ENCODE data around the gene KRTAP1-1.

KRTAP1-1 gene

DNA sequence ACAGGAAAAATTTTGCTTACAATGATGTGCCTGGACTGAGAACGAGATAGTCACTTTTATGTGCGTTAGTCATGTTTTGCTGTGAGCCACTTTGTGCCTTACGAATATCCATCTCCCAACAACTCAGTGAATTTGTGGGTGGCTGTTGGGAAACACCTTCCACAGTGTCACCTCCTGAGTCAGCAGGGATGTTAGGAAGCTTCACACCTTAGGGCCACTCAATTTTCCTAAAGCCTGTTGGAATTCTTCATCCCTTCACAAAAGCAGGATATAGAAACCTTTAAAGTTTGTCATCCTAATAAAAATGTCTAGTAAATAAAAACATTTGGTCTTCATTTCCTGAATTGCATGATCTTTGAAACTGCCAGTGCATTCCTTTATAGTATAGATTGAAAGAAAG is 28.1 kb downstream of the KRTAP1-1 start:
- DNase-seq (ENCODE audit: extremely low read depth, low read depth): no peak
- TF ChIP-seq, protein P1, sequence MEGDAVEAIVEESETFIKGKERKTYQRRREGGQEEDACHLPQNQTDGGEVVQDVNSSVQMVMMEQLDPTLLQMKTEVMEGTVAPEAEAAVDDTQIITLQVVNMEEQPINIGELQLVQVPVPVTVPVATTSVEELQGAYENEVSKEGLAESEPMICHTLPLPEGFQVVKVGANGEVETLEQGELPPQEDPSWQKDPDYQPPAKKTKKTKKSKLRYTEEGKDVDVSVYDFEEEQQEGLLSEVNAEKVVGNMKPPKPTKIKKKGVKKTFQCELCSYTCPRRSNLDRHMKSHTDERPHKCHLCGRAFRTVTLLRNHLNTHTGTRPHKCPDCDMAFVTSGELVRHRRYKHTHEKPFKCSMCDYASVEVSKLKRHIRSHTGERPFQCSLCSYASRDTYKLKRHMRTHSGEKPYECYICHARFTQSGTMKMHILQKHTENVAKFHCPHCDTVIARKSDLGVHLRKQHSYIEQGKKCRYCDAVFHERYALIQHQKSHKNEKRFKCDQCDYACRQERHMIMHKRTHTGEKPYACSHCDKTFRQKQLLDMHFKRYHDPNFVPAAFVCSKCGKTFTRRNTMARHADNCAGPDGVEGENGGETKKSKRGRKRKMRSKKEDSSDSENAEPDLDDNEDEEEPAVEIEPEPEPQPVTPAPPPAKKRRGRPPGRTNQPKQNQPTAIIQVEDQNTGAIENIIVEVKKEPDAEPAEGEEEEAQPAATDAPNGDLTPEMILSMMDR (IDR thresholded peaks at IDR 0.05; ENCODE audit: low read depth, low read length): no peak

DNA sequence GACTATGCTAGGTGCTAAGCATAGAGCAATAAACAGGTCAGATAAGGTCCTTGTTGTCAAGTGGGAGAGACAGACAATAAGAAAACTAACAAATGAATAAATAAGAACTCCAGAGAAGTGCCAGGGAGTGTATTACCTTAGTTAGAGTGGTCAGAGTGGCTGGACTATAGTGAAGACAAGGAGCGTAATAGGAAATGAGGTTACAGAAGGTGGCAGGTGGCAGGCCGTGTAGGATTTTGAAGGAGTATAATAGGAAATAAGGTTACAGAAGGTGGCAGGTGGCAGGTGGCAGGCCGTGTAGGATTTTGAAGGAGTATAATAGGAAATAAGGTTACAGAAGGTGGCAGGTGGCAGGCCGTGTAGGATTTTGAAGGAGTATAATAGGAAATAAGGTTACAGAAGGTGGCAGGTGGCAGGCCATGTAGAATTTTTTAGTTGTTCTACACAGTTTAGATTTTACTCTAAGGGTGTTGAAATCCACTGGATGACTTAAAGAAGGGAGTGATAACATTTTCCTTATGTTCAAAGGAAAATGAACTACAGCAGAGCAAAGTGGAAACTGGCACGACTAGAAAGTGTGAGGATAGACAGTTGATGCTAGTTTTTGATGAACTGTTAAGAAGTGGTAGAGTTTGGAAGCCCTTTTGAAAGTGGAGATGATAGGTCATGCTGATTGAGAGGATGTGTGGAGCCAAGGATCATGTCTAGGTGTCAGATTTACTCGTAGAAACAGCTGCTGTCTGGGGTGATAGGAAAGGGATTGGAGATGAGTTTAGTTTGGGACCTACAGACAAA is 28.7 kb downstream of the KRTAP1-1 start:
- no peak for DNase-seq (ENCODE audit: extremely low read depth, low read depth)
- TF ChIP-seq, protein P1 (IDR thresholded peaks at IDR 0.05; ENCODE audit: low read depth, low read length): no peak

DNA sequence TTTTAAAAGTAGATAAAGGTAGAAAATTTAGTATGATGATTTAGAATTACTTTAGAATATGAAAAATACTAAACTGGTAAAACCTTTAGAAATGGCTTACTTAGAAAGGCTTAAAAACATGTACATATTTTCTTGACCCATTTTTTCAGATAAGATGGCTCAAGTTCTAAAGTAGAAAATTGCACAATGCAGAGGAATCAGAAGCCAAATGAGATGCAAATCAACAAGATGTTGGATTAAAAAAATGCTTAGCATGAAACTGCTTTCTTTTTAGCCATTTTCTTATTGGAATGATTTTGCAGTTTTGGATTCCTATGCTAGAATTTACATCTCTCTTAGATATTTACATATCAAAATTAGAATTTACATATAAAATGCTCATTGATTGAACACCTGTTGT is 30.8 kb downstream of the KRTAP1-1 start:
- TF ChIP-seq, protein P1 (IDR thresholded peaks at IDR 0.05; ENCODE audit: low read depth, low read length): no peak
- DNase-seq (ENCODE audit: extremely low read depth, low read depth): no peak

DNA sequence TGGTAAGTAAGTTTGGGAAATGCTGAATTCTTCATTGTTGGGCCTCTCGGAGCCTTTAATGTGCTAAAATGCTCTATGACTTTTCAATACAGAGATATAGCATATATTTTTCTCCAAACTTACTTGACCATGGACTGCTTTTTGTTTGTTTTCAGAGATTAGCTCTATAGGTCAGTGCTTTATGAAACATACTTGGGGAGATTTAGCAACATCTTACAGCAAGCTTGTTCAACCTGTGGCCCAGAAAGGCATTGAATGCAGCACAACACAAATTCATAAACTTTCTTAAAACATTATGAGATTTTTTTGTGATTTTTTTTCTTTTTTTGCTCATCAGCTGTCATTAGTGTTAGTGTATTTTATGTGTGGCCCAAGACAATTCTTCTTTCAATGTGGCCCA is 31.3 kb downstream of the KRTAP1-1 start:
- DNase-seq (ENCODE audit: extremely low read depth, low read depth): no peak
- TF ChIP-seq, protein P1 (IDR thresholded peaks at IDR 0.05; ENCODE audit: low read depth, low read length): no peak

DNA sequence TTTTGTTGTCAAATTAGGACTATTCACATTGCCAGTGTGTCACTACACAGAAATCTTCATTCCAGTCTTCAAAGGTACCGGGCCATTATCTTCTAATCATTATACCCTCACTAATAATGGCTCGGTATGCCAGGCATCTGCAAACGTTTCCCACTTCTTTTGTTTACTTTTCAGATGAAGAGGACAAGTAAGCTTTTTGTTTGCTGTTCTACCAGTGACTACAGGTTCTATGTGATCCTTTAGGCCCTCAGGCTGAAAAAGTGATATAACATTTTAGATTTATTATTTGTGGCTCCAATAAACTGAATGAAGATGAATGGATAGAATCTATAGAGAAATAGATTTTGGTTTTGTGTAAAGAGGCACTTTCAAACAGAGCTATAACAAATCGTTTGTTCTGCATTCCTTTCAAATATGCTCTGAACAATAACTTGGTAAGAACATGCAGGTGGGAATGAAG is 31.9 kb downstream of the KRTAP1-1 start:
- TF ChIP-seq, protein P1 (IDR thresholded peaks at IDR 0.05; ENCODE audit: low read depth, low read length): no peak
- DNase-seq (ENCODE audit: extremely low read depth, low read depth): no peak

DNA sequence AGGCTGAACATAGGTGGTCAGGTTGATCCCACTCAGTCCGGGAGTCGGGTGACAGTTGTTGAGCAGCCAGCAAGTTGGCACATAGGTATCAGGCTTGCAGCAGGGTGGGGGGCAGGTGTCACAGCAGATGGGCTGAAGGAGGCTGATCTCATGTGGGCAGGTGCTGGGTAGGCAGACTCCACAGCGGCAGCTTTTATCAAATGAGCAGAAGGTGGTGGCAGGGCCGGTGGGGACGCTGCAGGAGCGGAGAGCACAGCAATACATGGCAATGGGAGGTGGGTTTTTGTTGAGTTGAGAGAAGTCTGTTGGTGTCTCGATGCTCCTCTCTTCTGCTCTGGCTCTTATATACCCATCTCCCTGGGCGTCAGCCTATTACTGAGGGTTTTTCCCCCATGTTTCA is 32.4 kb downstream of the KRTAP1-1 start, which contains the start of gene KRTAP3-1:
KRTAP3-1 (minus strand) TSS at position 318 of the 400 bp plus-strand sequence; CDS start at position 264, 54 bp downstream.
- TF ChIP-seq, protein P1 (IDR thresholded peaks at IDR 0.05; ENCODE audit: low read depth, low read length): no peak
- DNase-seq (ENCODE audit: extremely low read depth, low read depth): no peak

DNA sequence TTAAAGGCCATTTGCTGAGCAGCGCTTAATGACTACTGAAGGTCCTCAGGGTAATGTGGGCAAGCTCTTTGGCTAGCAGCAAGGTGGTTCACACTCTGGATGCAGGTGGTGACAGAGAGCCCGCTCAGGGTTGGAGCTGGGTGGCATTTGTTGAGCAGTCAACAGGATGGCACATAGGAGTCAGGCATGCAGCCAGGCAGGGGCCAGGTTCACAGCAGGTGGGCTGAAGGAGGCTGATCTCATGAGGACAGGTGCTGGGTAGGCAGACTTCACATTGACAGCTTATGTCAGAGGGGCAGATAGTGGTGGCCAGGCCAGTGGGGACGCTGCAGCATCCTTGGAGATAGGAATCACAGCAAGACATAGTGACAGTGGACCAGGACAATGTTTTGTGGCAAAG is 36.9 kb downstream of the KRTAP1-1 start:
- TF ChIP-seq, protein P1 (IDR thresholded peaks at IDR 0.05; ENCODE audit: low read depth, low read length): no peak
- no peak for DNase-seq (ENCODE audit: extremely low read depth, low read depth)
